GM12878 (cell line): ENCODE measurements around the gene INO80D. TPM values are rescaled to one million over a fixed set of nuclear protein-coding genes. Genes with fewer than 3 reads are reported as not detected.
A peak's percentile ranks its signal among the peaks of the same experiment; 100 is the strongest.

Experiments
- ATAC-seq: fragments of 200-7000 bp; cut with Tn5 transposase; 3 replicates; pipeline ENCODE4 v1.9.1; 2020; ENCODE audit warnings: mild to moderate bottlenecking, moderate library complexity
- BruUV-seq: library from RNA; stranded (reverse); fragments of 400-500 nt; replicated peaks from 2 replicates; lab custom pipeline; 2021; lab: Mats Ljungman, UMichigan
- CTCF ChIA-PET: fragments of 300-600 bp; sonication (Branson Sonifier 250); formaldehyde crosslinking; extraction: SDS; loops from one replicate; lab custom pipeline; 2021; ENCODE audit warnings: inconsistent platforms; lab: Yijun Ruan, JAX
- POLR2A ChIA-PET: fragments of 350-600 bp; formaldehyde crosslinking; extraction: SDS; loops from one replicate; lab custom pipeline; 2021; ENCODE audit warnings: inconsistent platforms; lab: Charles Lee
- RAD21 ChIA-PET: fragments of 300-600 bp; sonication (Branson Sonifier 250); formaldehyde crosslinking; loops from one replicate; lab custom pipeline; 2023; ENCODE audit warnings: antibody characterized with exemption; ENCODE audit not compliant: unreplicated experiment; lab: Charles Lee
- SMC1A ChIA-PET: fragments of 300-600 bp; sonication (Branson Sonifier 250); formaldehyde crosslinking; loops from one replicate; lab custom pipeline; 2023; ENCODE audit not compliant: unreplicated experiment, uncharacterized antibody; lab: Charles Lee
- DNase-seq: peaks from one replicate; pipeline ENCODE4 v3.0.0-alpha.2; 2011; ENCODE audit warnings: low read depth, low spot score
- FAIRE-seq: peaks from 3 replicates; lab custom pipeline; 2011; peaks lifted over from hg19 to GRCh38; lab: Jason Lieb, UNC
- H2AFZ ChIP-seq: 2 replicates; pipeline ENCODE4 v1.6.0; 2011; ENCODE audit warnings: low read depth, low read length, control low read depth; ENCODE audit not compliant: control insufficient read depth
- H3K27ac ChIP-seq: 2 replicates; pipeline ENCODE4 v1.5.1; 2011; ENCODE audit warnings: control low read depth; ENCODE audit not compliant: control insufficient read depth, insufficient read depth
- H3K27me3 ChIP-seq, 2 experiments: replicated peaks in 1 of 2; 2 replicates each; pipeline versions ENCODE4 v1.6.0 to v1.6.1; 2011; ENCODE audit warnings: low read length in 1 of 2; ENCODE audit not compliant: control insufficient read depth in 2 of 2, insufficient read depth in 2 of 2
- H3K36me3 ChIP-seq, 2 experiments: 2 replicates each; pipeline ENCODE4 v1.5.1; 2011; ENCODE audit warnings: low read length in 1 of 2; ENCODE audit not compliant: control insufficient read depth in 2 of 2, insufficient read depth in 2 of 2
- H3K4me1 ChIP-seq: 2 replicates; pipeline ENCODE4 v1.6.1; 2011; ENCODE audit warnings: mild to moderate bottlenecking, low read length, moderate library complexity, mixed read lengths; ENCODE audit not compliant: control insufficient read depth, insufficient read depth
- H3K4me2 ChIP-seq: 2 replicates; pipeline ENCODE4 v1.6.0; 2011; ENCODE audit warnings: control low read depth; ENCODE audit not compliant: control insufficient read depth, insufficient read depth
- H3K4me3 ChIP-seq: fragments of 200-600 bp; sonication (generic); 2 replicates; pipeline ENCODE4 v1.5.1; 2016
- H3K79me2 ChIP-seq: 2 replicates; pipeline ENCODE4 v1.6.0; 2011; ENCODE audit warnings: low read length; ENCODE audit not compliant: control insufficient read depth, insufficient read depth
- H3K9ac ChIP-seq: 2 replicates; pipeline ENCODE4 v1.8.0; 2011; ENCODE audit warnings: low read length, control low read depth, mixed read lengths; ENCODE audit not compliant: control insufficient read depth, insufficient read depth
- H3K9me3 ChIP-seq: replicated peaks from 3 replicates; pipeline ENCODE4 v1.5.1; 2011; ENCODE audit warnings: mild to moderate bottlenecking, low read length; ENCODE audit not compliant: control insufficient read depth, insufficient read depth
- H4K20me1 ChIP-seq: 2 replicates; pipeline ENCODE4 v1.6.0; 2011; ENCODE audit not compliant: control insufficient read depth, insufficient read depth
- IKZF1 ChIP-seq: fragments of 450-650 bp; conservative IDR thresholded peaks from 2 replicates; pipeline ENCODE4 v1.6.1; 2017; ENCODE audit warnings: antibody characterized with exemption, mild to moderate bottlenecking
- IKZF2 ChIP-seq, 2 experiments: fragments of 450-650 bp; IDR thresholded peaks; 2 replicates each; pipeline ENCODE4 v1.6.1; 2017; ENCODE audit warnings: mild to moderate bottlenecking in 2 of 2, moderate library complexity in 2 of 2
- IRF5 ChIP-seq: fragments of 450-650 bp; IDR thresholded peaks from 2 replicates; pipeline ENCODE4 v1.6.1; 2017; ENCODE audit warnings: borderline replicate concordance
- NBN ChIP-seq: fragments of 450-650 bp; IDR thresholded peaks from 2 replicates; pipeline ENCODE4 v1.6.1; 2016
- NR2F1 ChIP-seq: fragments of 450-650 bp; conservative IDR thresholded peaks from 2 replicates; pipeline ENCODE4 v1.6.1; 2017; ENCODE audit warnings: mild to moderate bottlenecking
- NRF1 ChIP-seq: conservative IDR thresholded peaks from 2 replicates; pipeline ENCODE4 v1.6.1; 2011; ENCODE audit warnings: mild to moderate bottlenecking, low read depth, low read length, improper control_type of control experiment
- POU2F2 ChIP-seq: IDR thresholded peaks from 3 replicates; pipeline ENCODE4 v1.6.1; 2011; ENCODE audit warnings: low read depth, mild to moderate bottlenecking, low read length, borderline replicate concordance
- RELB ChIP-seq: fragments of 450-650 bp; IDR thresholded peaks from 2 replicates; pipeline ENCODE4 v1.6.1; 2017; ENCODE audit warnings: low read depth, mild to moderate bottlenecking, moderate library complexity
- WGBS: methylation state at CpG from one replicate; pipeline ENCODE4 v1.1.6; 2016; ENCODE audit warnings: low lambda C conversion rate; ENCODE audit not compliant: insufficient replicate concordance, insufficient coverage; ENCODE audit errors: missing lambda C conversion rate; 5-methylcytosine and 5-hydroxymethylcytosine counted together
- in situ Hi-C: fragments of 300-500 bp; cut with MboI; formaldehyde crosslinking; loops from 9 replicates; pipeline ENCODE4 v1.14.3; 2018; ENCODE audit warnings: mixed read lengths
- intact Hi-C: fragments of 100-400 bp; cut with micrococcal nuclease; formaldehyde crosslinking; loops from one replicate; pipeline ENCODE4 v1.14.2; 2022; ENCODE audit not compliant: unreplicated experiment
- polyA plus RNA-seq, 11 experiments: library from polyadenylated mRNA; depleted of rRNA in 4 of 11; unstranded in 6 of 11; stranded (reverse) in 5 of 11; fragments of >200 nt; fragmentation: Nextera tagmentation in 4 of 11; fragmentation: Illumina TruSeq in 1 of 11; extraction: Ambion mirVana in 4 of 11; extraction: Trizol in 1 of 11; gene quantifications; 1 replicate in 1 of 11; 2 replicates in 10 of 11; pipeline versions ENCODE4 v1.2.1 to v1.2.3, GENCODE V29; 2011 to 2016; ENCODE audit warnings: inconsistent platforms in 2 of 11, missing spikeins in 2 of 11, low read depth in 1 of 11
- total RNA-seq, 4 experiments: library from RNA; depleted of rRNA in 3 of 4; stranded (reverse); fragments of >200 nt in 3 of 4; fragmentation: Illumina TruSeq in 1 of 4; extraction: Trizol in 1 of 4; gene quantifications; 2 replicates each; pipeline versions ENCODE4 v1.2.1 to v1.2.3, GENCODE V29; 2013 to 2021
- TF ChIP-seq, protein P1 (sequence below): fragments of 450-650 bp; IDR thresholded peaks from 2 replicates; pipeline ENCODE4 v1.6.1; 2014; ENCODE audit warnings: mild to moderate bottlenecking

The INO80D gene
- total and polyA plus RNA-seq, 10 of the 15 experiments (the other 5 are each of a cell fraction or from before 2014, with no cell fraction given), result 0.73 to 16.3 (median 4.7) TPM

DNA sequence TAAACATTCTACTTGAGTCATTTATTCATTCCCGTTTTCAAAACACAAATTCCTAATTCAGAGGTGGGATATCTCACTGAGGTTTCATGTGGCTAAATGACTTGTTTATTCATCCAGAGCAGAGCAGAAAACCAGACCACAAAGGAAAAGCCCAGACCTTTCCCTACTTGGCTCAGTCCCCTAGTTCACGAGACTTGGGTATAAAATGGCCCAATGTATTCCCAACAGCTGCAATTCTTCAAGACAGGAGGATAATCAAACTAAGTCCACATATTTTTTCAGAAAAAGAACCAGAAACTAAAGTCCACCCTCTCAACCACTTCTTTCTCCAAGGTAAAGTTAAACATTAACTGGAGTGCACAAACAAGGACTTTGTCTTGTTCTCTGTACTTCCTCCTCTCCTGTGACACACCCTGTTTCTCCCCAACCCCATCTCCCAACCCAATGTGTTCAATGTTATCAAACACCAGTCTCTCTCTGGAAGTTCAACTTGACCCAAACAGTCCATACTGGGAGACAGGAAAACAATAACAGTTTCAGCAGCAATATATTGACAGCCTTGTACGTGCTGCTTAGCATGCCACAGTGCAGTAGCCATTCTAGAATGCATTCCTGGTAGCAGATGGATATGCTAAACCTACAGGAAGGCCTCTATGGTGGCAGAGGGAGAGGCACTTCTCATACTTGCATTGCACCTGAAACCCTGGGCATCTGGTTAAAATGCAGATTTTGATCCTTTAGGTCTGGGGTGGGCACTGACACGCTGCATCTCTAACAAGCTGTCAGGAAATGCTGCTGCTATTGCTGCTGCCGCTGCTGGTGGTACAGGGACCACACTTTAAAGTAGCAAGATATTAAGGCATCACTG lies 110.7 kb downstream of the INO80D start:
- ChIA-PET POLR2A (interaction anchor here (0.7 to 1.1 kb wide), 3 partner anchors 8 to 9 kb away, joined by 3 to 5 read pairs (median 3); no protein-coding TSS in a partner anchor), RAD21 (interaction anchor here (1.0 to 2.8 kb wide), 2 partner anchors 9 to 109 kb away, joined by 3 to 12 read pairs; no protein-coding TSS in a partner anchor), SMC1A (interaction anchor here (0.7 to 1.1 kb wide), 4 partner anchors 8 to 30 kb away, joined by 3 to 5 read pairs (median 3); no protein-coding TSS in a partner anchor), CTCF (interaction anchor here (0.5 to 1.7 kb wide), 3 partner anchors 27 to 1312 kb away, joined by 3 to 6 read pairs (median 6); no protein-coding TSS in a partner anchor)
- ATAC-seq (peak; percentile 83), DNase-seq (peak; percentile 23), FAIRE-seq (peak; percentile 54)
- Histone ChIP-seq H3K9ac (no peak overlapping the region), H3K27ac (no peak overlapping the region), H3K4me1 (no peaks in the 10 kb centered on the region), H3K9me3 (no peaks in the 10 kb centered on the region), H3K4me2 (no peak overlapping the region), H3K27me3 (no peaks in the 10 kb centered on the region; a peak in 2 of 4 replicates), H3K79me2 (no peaks in the 10 kb centered on the region), H4K20me1 (no peaks in the 10 kb centered on the region), H3K36me3 (no peaks in the 10 kb centered on the region), H2AFZ (0 out of 2 replicates have a peak overlapping the region, but pooled peaks have one; percentile 12), H3K4me3 (no peak overlapping the region)
- TF ChIP-seq IKZF1, result peak; percentile 41
- peak in 1 of 2 experiments; percentile 52; a peak in 2 of 4 replicates for TF ChIP-seq IKZF2 (IDR thresholded peaks at IDR 0.05)
- TF ChIP-seq NR2F1, result no peak
- TF ChIP-seq NBN, result 0 out of 2 replicates have a peak, but pooled peaks have one; percentile 23
- WGBS, result 49% methylated on average over 5 of the region's 5 CpGs
- in situ Hi-C loops (no loop called here), intact Hi-C loops (no loop called here)
- no TSS peak for BruUV-seq

DNA sequence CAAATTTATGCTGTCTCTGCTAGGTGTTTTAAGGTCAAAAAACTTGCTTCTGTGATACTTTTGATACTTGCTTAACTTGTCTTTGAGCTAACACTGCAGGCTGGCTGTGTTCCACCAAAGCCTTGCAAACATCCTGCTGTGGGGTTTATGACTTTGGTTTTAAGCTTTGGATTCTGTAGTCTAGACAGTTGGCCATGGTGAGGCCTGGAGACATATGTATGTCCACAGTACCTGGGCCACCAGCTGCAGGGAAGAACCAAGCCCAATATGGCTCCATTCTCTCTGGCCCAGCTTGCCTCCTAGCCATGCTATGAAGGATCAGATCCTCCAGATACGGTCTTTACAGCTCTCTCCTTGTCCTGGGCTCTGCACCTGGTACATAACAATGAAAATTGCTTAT lies 113.9 kb downstream of the INO80D start:
- in situ Hi-C loops, result no loop called here
- Histone ChIP-seq H3K9me3 (no peaks in the 10 kb centered on the region), H4K20me1 (no peaks in the 10 kb centered on the region), H3K79me2 (no peaks in the 10 kb centered on the region), H3K4me1 (no peaks in the 10 kb centered on the region), H3K4me2 (no peak overlapping the region), H3K4me3 (no peak overlapping the region), H3K27ac (no peak overlapping the region), H3K36me3 (no peaks in the 10 kb centered on the region), H3K27me3 (no peaks in the 10 kb centered on the region; a peak in 2 of 4 replicates), H2AFZ (no peak overlapping the region), H3K9ac (no peak overlapping the region)
- RAD21 ChIA-PET, result interaction anchor here (1.1 to 2.0 kb wide), 3 partner anchors 12 to 182 kb away, joined by 3 to 6 read pairs (median 4); no protein-coding TSS in a partner anchor
- no peak for DNase-seq
- 33% methylated on average over 1 of the region's 1 CpG for WGBS
- SMC1A ChIA-PET, result interaction anchor here (1.5 kb wide), 1 partner anchor 21 kb away, joined by 4 read pairs; no protein-coding TSS in a partner anchor
- no TSS peak for BruUV-seq
- no peak for FAIRE-seq
- intact Hi-C loops, result no loop called here
- CTCF ChIA-PET, result interaction anchor here (1.5 to 2.3 kb wide), 3 partner anchors 13 to 27 kb away, joined by 4 to 7 read pairs (median 6); no protein-coding TSS in a partner anchor
- POLR2A ChIA-PET, result interaction anchor here (2.2 kb wide), 1 partner anchor 12 kb away, joined by 7 read pairs; no protein-coding TSS in a partner anchor
- no peak for ATAC-seq
- TF ChIP-seq NRF1 (no peak), POU2F2 (no peak), RELB (no peak), IRF5 (no peak)
- TF ChIP-seq, protein P1, sequence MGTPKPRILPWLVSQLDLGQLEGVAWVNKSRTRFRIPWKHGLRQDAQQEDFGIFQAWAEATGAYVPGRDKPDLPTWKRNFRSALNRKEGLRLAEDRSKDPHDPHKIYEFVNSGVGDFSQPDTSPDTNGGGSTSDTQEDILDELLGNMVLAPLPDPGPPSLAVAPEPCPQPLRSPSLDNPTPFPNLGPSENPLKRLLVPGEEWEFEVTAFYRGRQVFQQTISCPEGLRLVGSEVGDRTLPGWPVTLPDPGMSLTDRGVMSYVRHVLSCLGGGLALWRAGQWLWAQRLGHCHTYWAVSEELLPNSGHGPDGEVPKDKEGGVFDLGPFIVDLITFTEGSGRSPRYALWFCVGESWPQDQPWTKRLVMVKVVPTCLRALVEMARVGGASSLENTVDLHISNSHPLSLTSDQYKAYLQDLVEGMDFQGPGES, result no peak
